Calu3 (cell line): ENCODE data around the gene DYRK1A. TPM values are rescaled to one million over a fixed set of nuclear protein-coding genes. Genes with fewer than 3 reads are reported as not detected.

ENCODE experiments used
- BruUV-seq: library from RNA; stranded (reverse); fragments of 400-500 nt; replicated peaks from 2 replicates; lab custom pipeline; 2021; lab: Mats Ljungman, UMichigan
- CTCF ChIA-PET: fragments of 300-600 bp; sonication (Branson Sonifier 250); formaldehyde crosslinking; loops from one replicate; lab custom pipeline; 2022; ENCODE audit warnings: antibody characterized with exemption; lab: Charles Lee
- DNase-seq: peaks from one replicate; pipeline ENCODE4 v3.0.0; 2022
- H3K27ac Mint-ChIP-seq: one replicate; pipeline ENCODE4 v1.8.0; 2022; ENCODE audit warnings: mixed read lengths; ENCODE audit not compliant: unreplicated experiment
- H3K27me3 Mint-ChIP-seq: one replicate; pipeline ENCODE4 v1.8.0; 2022; ENCODE audit warnings: mixed read lengths; ENCODE audit not compliant: unreplicated experiment
- H3K36me3 Mint-ChIP-seq: one replicate; pipeline ENCODE4 v1.8.0; 2022; ENCODE audit warnings: mild to moderate bottlenecking, moderate library complexity, mixed read lengths; ENCODE audit not compliant: insufficient read depth, unreplicated experiment
- H3K4me1 Mint-ChIP-seq: one replicate; pipeline ENCODE4 v1.8.0; 2022; ENCODE audit warnings: mild to moderate bottlenecking, low read depth, mixed read lengths; ENCODE audit not compliant: unreplicated experiment
- H3K4me3 Mint-ChIP-seq: one replicate; pipeline ENCODE4 v1.8.0; 2022; ENCODE audit warnings: mild to moderate bottlenecking, low read depth, moderate library complexity, mixed read lengths; ENCODE audit not compliant: unreplicated experiment
- H3K9me3 Mint-ChIP-seq: one replicate; pipeline ENCODE4 v1.8.0; 2022; ENCODE audit warnings: low read depth, mixed read lengths; ENCODE audit not compliant: unreplicated experiment
- intact Hi-C: fragments of 100-400 bp; cut with micrococcal nuclease; formaldehyde crosslinking; loops from one replicate; pipeline ENCODE4 v1.10.0; 2022; ENCODE audit not compliant: unreplicated experiment
- total RNA-seq: library from RNA; stranded (reverse); gene quantifications from 2 replicates; pipeline ENCODE4 v1.2.3, GENCODE V29; 2022
- TF ChIP-seq, protein P1 (sequence below): fragments of 200-600 bp; IDR thresholded peaks from one replicate; pipeline ENCODE4 v1.8.0; 2022; ENCODE audit warnings: antibody characterized with exemption; ENCODE audit not compliant: unreplicated experiment

Gene DYRK1A
- total RNA-seq, 1 experiment from 2014 or later = 45.4 TPM

- CTCF ChIA-PET = no interaction called here
- Mint-ChIP-seq H3K27me3 (no peaks in the 10 kb centered on the region), H3K9me3 (no peaks in the 10 kb centered on the region), H3K4me3 (no peak overlapping the region), H3K4me1 (peaks cover 17% of the 10 kb centered on the region), H3K36me3 (peaks cover 38% of the 10 kb centered on the region), H3K27ac (no peak overlapping the region)
- intact Hi-C loops = loop anchor here (5.0 kb wide), 1 partner anchor 90 kb away; no protein-coding TSS in a partner anchor
- no TSS peak for BruUV-seq
- DNase-seq = no peak
- TF ChIP-seq, protein P1, sequence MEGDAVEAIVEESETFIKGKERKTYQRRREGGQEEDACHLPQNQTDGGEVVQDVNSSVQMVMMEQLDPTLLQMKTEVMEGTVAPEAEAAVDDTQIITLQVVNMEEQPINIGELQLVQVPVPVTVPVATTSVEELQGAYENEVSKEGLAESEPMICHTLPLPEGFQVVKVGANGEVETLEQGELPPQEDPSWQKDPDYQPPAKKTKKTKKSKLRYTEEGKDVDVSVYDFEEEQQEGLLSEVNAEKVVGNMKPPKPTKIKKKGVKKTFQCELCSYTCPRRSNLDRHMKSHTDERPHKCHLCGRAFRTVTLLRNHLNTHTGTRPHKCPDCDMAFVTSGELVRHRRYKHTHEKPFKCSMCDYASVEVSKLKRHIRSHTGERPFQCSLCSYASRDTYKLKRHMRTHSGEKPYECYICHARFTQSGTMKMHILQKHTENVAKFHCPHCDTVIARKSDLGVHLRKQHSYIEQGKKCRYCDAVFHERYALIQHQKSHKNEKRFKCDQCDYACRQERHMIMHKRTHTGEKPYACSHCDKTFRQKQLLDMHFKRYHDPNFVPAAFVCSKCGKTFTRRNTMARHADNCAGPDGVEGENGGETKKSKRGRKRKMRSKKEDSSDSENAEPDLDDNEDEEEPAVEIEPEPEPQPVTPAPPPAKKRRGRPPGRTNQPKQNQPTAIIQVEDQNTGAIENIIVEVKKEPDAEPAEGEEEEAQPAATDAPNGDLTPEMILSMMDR = no peak
Observed at GRCh38 chr21:37372127-37372731, 5.7 kb downstream of the DYRK1A start.

- H3K4me3 Mint-ChIP-seq = no peak overlapping the region
- TF ChIP-seq, protein P1 = no peak
- intact Hi-C loops = loop anchor here (5.0 kb wide), 1 partner anchor 89 kb away; no protein-coding TSS in a partner anchor
- no peaks in the 10 kb centered on the region for H3K9me3 Mint-ChIP-seq
- H3K36me3 Mint-ChIP-seq = peaks cover 34% of the 10 kb centered on the region
- BruUV-seq = no TSS peak
- H3K27me3 Mint-ChIP-seq = no peaks in the 10 kb centered on the region
- H3K4me1 Mint-ChIP-seq = peaks cover 17% of the 10 kb centered on the region
- no peak for DNase-seq
- H3K27ac Mint-ChIP-seq = no peak overlapping the region
- CTCF ChIA-PET = no interaction called here
Observed at GRCh38 chr21:37372951-37373350, 6.4 kb downstream of the DYRK1A start.

- Mint-ChIP-seq H3K4me3 (peak overlapping the region; percentile 26), H3K36me3 (peaks cover 28% of the 10 kb centered on the region), H3K4me1 (peaks cover 21% of the 10 kb centered on the region), H3K9me3 (no peaks in the 10 kb centered on the region), H3K27ac (peak overlapping the region; percentile 36), H3K27me3 (no peaks in the 10 kb centered on the region)
- TF ChIP-seq, protein P1 = no peak
- intact Hi-C loops = loop anchor here (5.0 kb wide), 1 partner anchor 89 kb away; no protein-coding TSS in a partner anchor
- no peak for DNase-seq
- no TSS peak for BruUV-seq
- CTCF ChIA-PET = no interaction called here
Observed at GRCh38 chr21:37373539-37373938, 7.0 kb downstream of the DYRK1A start.

DNA sequence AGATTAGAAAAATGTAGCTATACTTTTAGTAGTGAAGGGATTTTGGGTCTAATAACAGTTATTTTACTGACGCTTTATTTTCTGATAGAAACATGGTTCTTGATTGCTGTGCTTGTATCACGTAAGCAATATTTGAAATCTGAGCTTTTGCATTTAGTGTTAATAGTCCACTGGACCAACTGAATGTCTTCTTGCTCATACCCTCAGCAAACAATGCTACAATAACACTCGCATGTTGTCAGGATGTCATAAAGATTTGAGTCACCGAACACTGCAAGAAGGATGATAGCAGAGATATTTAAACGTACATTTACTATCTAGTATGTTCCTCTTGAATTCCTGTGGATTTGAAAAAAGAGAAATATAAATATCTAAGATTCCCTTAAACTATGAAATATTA is 7.5 kb downstream of the DYRK1A start:
- TF ChIP-seq, protein P1 = no peak
- no TSS peak for BruUV-seq
- Mint-ChIP-seq H3K9me3 (no peaks in the 10 kb centered on the region), H3K4me3 (peak overlapping the region; percentile 26), H3K4me1 (peaks cover 26% of the 10 kb centered on the region), H3K27me3 (no peaks in the 10 kb centered on the region), H3K36me3 (peaks cover 26% of the 10 kb centered on the region), H3K27ac (peak overlapping the region; percentile 36)
- CTCF ChIA-PET = no interaction called here
- intact Hi-C loops = loop anchor here (5.0 kb wide), 1 partner anchor 88 kb away; no protein-coding TSS in a partner anchor
- DNase-seq = no peak
